PC-9 (cell line): ENCODE results near the gene FAM199X. TPM values are rescaled to one million over a fixed set of nuclear protein-coding genes. Genes with fewer than 3 reads are reported as not detected.

Experiments
- BruUV-seq: library from RNA; stranded (reverse); fragments of 400-500 nt; replicated peaks from 2 replicates; lab custom pipeline; 2021; lab: Mats Ljungman, UMichigan
- CTCF ChIA-PET: fragments of 300-600 bp; sonication (Branson Sonifier 250); formaldehyde crosslinking; loops from one replicate; lab custom pipeline; 2022; ENCODE audit warnings: antibody characterized with exemption; lab: Charles Lee
- POLR2A ChIA-PET: fragments of 300-600 bp; sonication (Branson Sonifier 250); formaldehyde crosslinking; loops from one replicate; lab custom pipeline; 2022; ENCODE audit warnings: antibody characterized with exemption; ENCODE audit not compliant: unreplicated experiment; lab: Charles Lee
- DNase-seq, 2 experiments: peaks; one replicate each; pipeline versions ENCODE4 v3.0.0 to v3.0.0-alpha.2; 2015 to 2022; ENCODE audit warnings: mixed read lengths in 1 of 2
- H2AFZ ChIP-seq: fragments of 200-600 bp; sonication (generic); 2 replicates; pipeline ENCODE4 v1.8.1; 2017; ENCODE audit warnings: antibody characterized with exemption
- H3F3A ChIP-seq: fragments of 200-600 bp; sonication (generic); 2 replicates; pipeline ENCODE4 v1.8.1; 2017; ENCODE audit warnings: antibody characterized with exemption, mild to moderate bottlenecking, low read depth; ENCODE audit not compliant: insufficient read depth
- H3K27ac ChIP-seq: fragments of 200-600 bp; sonication (generic); 2 replicates; pipeline ENCODE4 v1.6.1; 2016; ENCODE audit warnings: mixed run types
- H3K27me3 ChIP-seq: fragments of 200-600 bp; sonication (generic); 2 replicates; pipeline ENCODE4 v1.6.1; 2016; ENCODE audit warnings: low read depth, mixed run types; ENCODE audit not compliant: insufficient read depth
- H3K36me3 ChIP-seq: fragments of 200-600 bp; sonication (generic); 2 replicates; pipeline ENCODE4 v1.6.1; 2016; ENCODE audit warnings: low read depth, mixed run types
- H3K4me1 ChIP-seq: fragments of 200-600 bp; sonication (generic); replicated peaks from 2 replicates; pipeline ENCODE4 v1.6.1; 2016; ENCODE audit warnings: mixed run types; ENCODE audit not compliant: insufficient read depth
- H3K4me2 ChIP-seq: fragments of 200-600 bp; sonication (generic); 2 replicates; pipeline ENCODE4 v1.6.1; 2017; ENCODE audit warnings: mixed run types
- H3K4me3 ChIP-seq: fragments of 200-600 bp; sonication (generic); 2 replicates; pipeline ENCODE4 v1.6.1; 2016; ENCODE audit warnings: mixed run types
- H3K79me2 ChIP-seq: fragments of 200-600 bp; sonication (generic); 2 replicates; pipeline ENCODE4 v1.6.1; 2017; ENCODE audit warnings: low read depth, mixed run types
- H3K9me2 ChIP-seq: fragments of 200-600 bp; sonication (generic); 2 replicates; pipeline ENCODE4 v1.8.1; 2017; ENCODE audit warnings: mild to moderate bottlenecking; ENCODE audit not compliant: insufficient read depth
- H3K9me3 ChIP-seq: fragments of 200-600 bp; sonication (generic); 2 replicates; pipeline ENCODE4 v1.8.1; 2016; ENCODE audit warnings: low read depth; ENCODE audit not compliant: insufficient read depth
- H4K20me1 ChIP-seq: fragments of 200-600 bp; sonication (generic); 2 replicates; pipeline ENCODE4 v1.8.1; 2017; ENCODE audit not compliant: insufficient read depth
- CTCF ChIP-seq: fragments of 200-600 bp; sonication (generic); conservative IDR thresholded peaks from 2 replicates; pipeline ENCODE4 v1.6.1; 2017; ENCODE audit warnings: mixed run types, antibody characterized with exemption, mild to moderate bottlenecking, moderate library complexity
- EZH2 ChIP-seq: fragments of 200-600 bp; sonication (generic); IDR thresholded peaks from 2 replicates; pipeline ENCODE4 v1.8.0; 2017; ENCODE audit warnings: antibody characterized with exemption, low read depth
- intact Hi-C: fragments of 100-400 bp; cut with micrococcal nuclease; formaldehyde crosslinking; loops from one replicate; pipeline ENCODE4 v1.10.0; 2022; ENCODE audit not compliant: unreplicated experiment
- total RNA-seq: library from RNA; stranded (reverse); gene quantifications from 2 replicates; pipeline ENCODE4 v1.2.3, GENCODE V29; 2021

FAM199X gene
- total RNA-seq, 1 experiment from 2014 or later: 35.7 TPM

DNA sequence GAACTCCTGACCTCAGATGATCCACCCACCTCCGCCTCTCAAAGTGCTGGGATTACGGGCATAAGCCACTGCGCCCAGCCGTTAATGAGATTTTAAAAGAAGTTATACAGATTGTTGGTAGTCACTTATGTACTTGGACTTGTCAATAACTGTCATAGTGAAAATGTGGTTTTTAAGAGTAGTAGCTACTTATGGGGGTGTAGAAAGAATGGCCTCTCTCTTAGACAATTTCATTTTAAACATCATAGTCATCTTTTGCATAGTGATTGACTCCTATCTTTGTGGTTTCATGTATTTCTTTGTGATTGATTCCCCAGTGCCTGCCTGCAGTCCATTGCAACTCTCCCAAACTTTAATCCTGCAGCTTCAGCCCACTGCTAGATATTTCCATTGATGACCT, 17.4 kb downstream of the FAM199X start:
- no peaks in the 10 kb centered on the region for H3K9me2 ChIP-seq
- H3K27me3 ChIP-seq: no peaks in the 10 kb centered on the region
- DNase-seq: no peak
- intact Hi-C loops: no loop called here
- H3K4me3 ChIP-seq: no peak overlapping the region
- no TSS peak for BruUV-seq
- TF ChIP-seq CTCF: no peak
- no peak for TF ChIP-seq EZH2
- CTCF ChIA-PET: no interaction called here
- POLR2A ChIA-PET: interaction anchor here (0.6 kb wide), 1 partner anchor 395 kb away, joined by 4 read pairs; no protein-coding TSS in a partner anchor
- no peak overlapping the region for H3K4me2 ChIP-seq
- H4K20me1 ChIP-seq: no peaks in the 10 kb centered on the region
- H3K9me3 ChIP-seq: no peaks in the 10 kb centered on the region
- H3K79me2 ChIP-seq: peaks cover 12% of the 10 kb centered on the region
- H3K27ac ChIP-seq: no peak overlapping the region
- no peak overlapping the region for H2AFZ ChIP-seq
- H3K4me1 ChIP-seq: no peaks in the 10 kb centered on the region
- H3F3A ChIP-seq: no peaks in the 10 kb centered on the region
- peaks cover 3% of the 10 kb centered on the region; the same call in 1 of the 2 replicates for H3K36me3 ChIP-seq

- Histone ChIP-seq H3K27ac (no peak overlapping the region), H3F3A (no peaks in the 10 kb centered on the region), H3K9me2 (no peaks in the 10 kb centered on the region), H3K9me3 (no peaks in the 10 kb centered on the region), H3K79me2 (no peaks in the 10 kb centered on the region; the same call in 1 of the 2 replicates), H3K4me1 (no peaks in the 10 kb centered on the region), H3K4me2 (no peak overlapping the region), H3K36me3 (peaks cover under 1% of the 10 kb centered on the region; the same call in 1 of the 2 replicates), H4K20me1 (no peaks in the 10 kb centered on the region), H2AFZ (no peak overlapping the region), H3K27me3 (no peaks in the 10 kb centered on the region), H3K4me3 (no peak overlapping the region)
- no peak for DNase-seq
- TF ChIP-seq CTCF (no peak), EZH2 (no peak)
- no TSS peak for BruUV-seq
- ChIA-PET CTCF (no interaction called here), POLR2A (no interaction called here)
- intact Hi-C loops: no loop called here
Observed at GRCh38 chrX:104187931-104188330, 21.7 kb downstream of the FAM199X start.

DNA sequence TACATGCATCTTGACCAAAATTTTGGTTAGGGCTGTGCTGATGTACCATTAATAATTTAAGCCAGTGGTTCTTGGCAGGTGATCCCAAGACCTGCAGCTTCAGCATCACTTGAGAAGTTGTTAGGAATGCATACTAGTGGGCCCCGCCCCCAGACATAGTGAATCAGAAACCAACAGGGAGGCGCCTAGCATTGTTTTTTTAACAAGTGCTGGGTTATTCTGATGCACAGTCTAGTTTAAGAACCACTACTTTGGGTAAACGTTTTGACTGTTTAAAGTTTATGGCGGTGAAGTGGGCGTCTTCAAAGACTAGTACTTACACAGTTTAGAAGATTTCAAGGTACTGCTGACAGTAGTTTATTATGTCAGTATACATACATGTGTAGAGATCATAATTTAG, 23.6 kb downstream of the FAM199X start:
- ChIA-PET POLR2A (no interaction called here), CTCF (no interaction called here)
- Histone ChIP-seq H3K27me3 (no peaks in the 10 kb centered on the region), H3K4me2 (no peak overlapping the region), H3K4me3 (no peak overlapping the region), H2AFZ (no peak overlapping the region), H3K27ac (no peak overlapping the region), H4K20me1 (no peaks in the 10 kb centered on the region), H3K9me2 (no peaks in the 10 kb centered on the region), H3K79me2 (no peaks in the 10 kb centered on the region), H3K36me3 (peaks cover 3% of the 10 kb centered on the region; the same call in 1 of the 2 replicates), H3K4me1 (no peaks in the 10 kb centered on the region), H3F3A (no peaks in the 10 kb centered on the region), H3K9me3 (no peaks in the 10 kb centered on the region)
- intact Hi-C loops: no loop called here
- no peak for DNase-seq
- BruUV-seq: no TSS peak
- TF ChIP-seq EZH2 (no peak), CTCF (no peak)
